ENCODE results near the gene GRK3. TPM values are rescaled to one million over a fixed set of nuclear protein-coding genes. Genes with fewer than 3 reads are reported as not detected.

The GRK3 gene
- total RNA-seq, 1 donor from 2014 or later = 12.4 TPM

DNA sequence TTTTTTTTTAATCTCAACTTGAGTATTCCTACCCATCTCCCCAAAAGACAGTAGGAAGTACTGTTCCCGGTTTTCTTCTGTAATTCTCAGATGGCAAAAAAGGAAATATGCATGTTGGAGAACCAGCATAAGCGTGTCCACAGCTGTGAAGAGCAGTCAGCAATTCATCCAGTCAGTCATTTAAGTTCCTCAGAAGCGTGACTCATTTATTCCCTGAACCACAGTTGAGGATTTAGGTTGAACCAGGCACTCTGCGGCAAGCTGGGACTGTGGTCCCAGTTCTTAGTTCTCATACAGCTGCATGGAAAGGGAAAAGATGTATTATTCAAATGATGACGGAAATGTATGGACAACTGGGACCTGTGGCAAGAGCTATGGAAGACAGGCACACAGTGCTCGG is 116.5 kb downstream of the GRK3 start:
- Mint-ChIP-seq H3K27ac (ENCODE audit: unreplicated experiment) (no peak overlapping the region), H3K4me1 (ENCODE audit: low read depth, unreplicated experiment) (no peaks in the 10 kb centered on the region), H3K9me3 (ENCODE audit: unreplicated experiment) (peaks cover 2% of the 10 kb centered on the region), H3K27me3 (ENCODE audit: unreplicated experiment) (no peaks in the 10 kb centered on the region), H3K4me3 (ENCODE audit: unreplicated experiment) (no peak overlapping the region), H3K36me3 (ENCODE audit: unreplicated experiment) (peaks cover 14% of the 10 kb centered on the region)
- TF ChIP-seq, protein P1, sequence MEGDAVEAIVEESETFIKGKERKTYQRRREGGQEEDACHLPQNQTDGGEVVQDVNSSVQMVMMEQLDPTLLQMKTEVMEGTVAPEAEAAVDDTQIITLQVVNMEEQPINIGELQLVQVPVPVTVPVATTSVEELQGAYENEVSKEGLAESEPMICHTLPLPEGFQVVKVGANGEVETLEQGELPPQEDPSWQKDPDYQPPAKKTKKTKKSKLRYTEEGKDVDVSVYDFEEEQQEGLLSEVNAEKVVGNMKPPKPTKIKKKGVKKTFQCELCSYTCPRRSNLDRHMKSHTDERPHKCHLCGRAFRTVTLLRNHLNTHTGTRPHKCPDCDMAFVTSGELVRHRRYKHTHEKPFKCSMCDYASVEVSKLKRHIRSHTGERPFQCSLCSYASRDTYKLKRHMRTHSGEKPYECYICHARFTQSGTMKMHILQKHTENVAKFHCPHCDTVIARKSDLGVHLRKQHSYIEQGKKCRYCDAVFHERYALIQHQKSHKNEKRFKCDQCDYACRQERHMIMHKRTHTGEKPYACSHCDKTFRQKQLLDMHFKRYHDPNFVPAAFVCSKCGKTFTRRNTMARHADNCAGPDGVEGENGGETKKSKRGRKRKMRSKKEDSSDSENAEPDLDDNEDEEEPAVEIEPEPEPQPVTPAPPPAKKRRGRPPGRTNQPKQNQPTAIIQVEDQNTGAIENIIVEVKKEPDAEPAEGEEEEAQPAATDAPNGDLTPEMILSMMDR (IDR thresholded peaks at IDR 0.05; ENCODE audit: partially characterized antibody, unreplicated experiment) = no peak
- no peak for DNase-seq

DNA sequence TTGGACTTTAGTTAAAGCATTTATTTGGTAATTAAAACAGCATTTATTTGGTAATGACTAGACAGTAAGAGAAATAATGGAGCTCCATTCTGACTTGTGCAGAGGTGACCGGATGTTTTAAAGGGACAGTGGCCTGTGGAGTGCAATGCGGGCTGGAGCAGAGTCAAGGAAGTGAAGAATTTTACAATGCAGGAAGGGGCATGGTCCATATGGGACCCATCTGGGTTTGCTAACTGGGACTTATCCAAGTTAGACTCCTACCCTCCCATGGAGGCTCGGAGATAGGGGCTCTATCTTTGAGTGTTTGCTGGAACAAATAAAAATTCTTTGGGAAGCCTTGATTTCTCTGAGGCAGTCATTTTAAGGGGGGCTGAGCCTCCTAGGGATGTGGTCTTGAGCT is 117.6 kb downstream of the GRK3 start:
- peaks cover 2% of the 10 kb centered on the region for H3K9me3 Mint-ChIP-seq (ENCODE audit: unreplicated experiment)
- H3K4me3 Mint-ChIP-seq (ENCODE audit: unreplicated experiment) = no peak overlapping the region
- TF ChIP-seq, protein P1 (IDR thresholded peaks at IDR 0.05; ENCODE audit: partially characterized antibody, unreplicated experiment) = no peak
- H3K4me1 Mint-ChIP-seq (ENCODE audit: low read depth, unreplicated experiment) = no peaks in the 10 kb centered on the region
- no peak for DNase-seq
- peaks cover 14% of the 10 kb centered on the region for H3K36me3 Mint-ChIP-seq (ENCODE audit: unreplicated experiment)
- H3K27ac Mint-ChIP-seq (ENCODE audit: unreplicated experiment) = no peak overlapping the region
- H3K27me3 Mint-ChIP-seq (ENCODE audit: unreplicated experiment) = no peaks in the 10 kb centered on the region

DNA sequence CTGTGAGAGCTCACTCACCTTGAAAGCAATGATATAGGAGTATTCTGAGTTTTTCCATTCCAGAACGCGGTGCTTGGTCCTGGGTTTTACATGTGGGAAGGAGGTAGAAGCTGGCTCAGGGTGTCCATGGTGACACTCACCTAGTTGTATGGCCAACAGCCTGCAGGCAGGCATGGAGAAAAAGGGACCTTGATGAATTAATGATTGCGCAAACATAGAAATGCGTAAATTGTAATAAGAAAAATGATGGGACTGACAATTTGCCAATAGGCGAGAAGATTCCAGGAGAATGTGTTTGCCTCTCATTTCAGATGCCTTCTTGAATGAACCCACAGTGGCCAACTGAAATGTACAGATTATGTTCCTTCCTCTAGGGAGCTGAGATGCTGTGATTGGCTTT is 124.2 kb downstream of the GRK3 start:
- TF ChIP-seq, protein P1 (IDR thresholded peaks at IDR 0.05; ENCODE audit: partially characterized antibody, unreplicated experiment) = no peak
- H3K27ac Mint-ChIP-seq (ENCODE audit: unreplicated experiment) = no peak overlapping the region
- peaks cover 4% of the 10 kb centered on the region for H3K9me3 Mint-ChIP-seq (ENCODE audit: unreplicated experiment)
- no peak for DNase-seq
- peaks cover 10% of the 10 kb centered on the region for H3K36me3 Mint-ChIP-seq (ENCODE audit: unreplicated experiment)
- no peaks in the 10 kb centered on the region for H3K27me3 Mint-ChIP-seq (ENCODE audit: unreplicated experiment)
- peaks cover 28% of the 10 kb centered on the region for H3K4me1 Mint-ChIP-seq (ENCODE audit: low read depth, unreplicated experiment)
- H3K4me3 Mint-ChIP-seq (ENCODE audit: unreplicated experiment) = no peak overlapping the region

DNA sequence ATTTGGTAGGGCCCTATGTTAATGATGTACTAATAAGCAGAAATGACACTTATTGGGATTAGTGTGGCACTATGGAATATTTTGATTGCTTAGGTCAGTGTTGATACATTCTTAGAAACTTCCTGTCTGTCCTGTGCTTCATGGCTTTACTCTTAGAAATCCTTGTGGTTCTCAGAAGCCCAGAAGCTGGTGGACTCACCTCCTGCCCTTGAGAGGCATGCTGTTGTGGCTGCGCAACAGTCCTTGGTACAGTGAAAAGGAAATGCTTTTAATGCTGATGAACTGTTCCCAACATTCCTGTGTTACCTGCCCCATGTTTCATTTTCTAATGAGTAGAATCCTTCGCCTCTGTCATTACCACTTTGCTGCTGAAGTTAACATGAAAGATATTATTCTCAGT is 125.2 kb downstream of the GRK3 start:
- peaks cover 32% of the 10 kb centered on the region for H3K4me1 Mint-ChIP-seq (ENCODE audit: low read depth, unreplicated experiment)
- H3K27ac Mint-ChIP-seq (ENCODE audit: unreplicated experiment) = no peak overlapping the region
- peaks cover 5% of the 10 kb centered on the region for H3K9me3 Mint-ChIP-seq (ENCODE audit: unreplicated experiment)

DNA sequence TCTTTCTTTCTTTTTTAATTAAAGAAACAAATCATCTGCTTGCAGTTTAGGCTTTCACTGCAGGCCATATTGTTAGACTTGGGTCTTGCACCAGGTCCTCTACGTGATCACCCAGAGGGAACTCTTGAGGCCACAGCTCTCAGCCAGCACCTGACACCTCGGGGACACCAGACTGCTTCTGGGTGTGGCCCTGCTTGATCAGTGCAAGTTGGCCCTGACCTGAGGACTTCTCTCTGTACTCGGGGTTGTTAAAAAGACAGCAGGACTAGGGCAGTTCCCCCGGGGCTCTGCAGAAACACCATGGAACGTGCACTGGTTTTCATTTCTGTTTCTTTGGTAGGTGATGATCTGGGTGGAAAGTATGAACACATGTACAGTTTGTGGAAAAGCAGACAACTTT is 126.3 kb downstream of the GRK3 start:
- Mint-ChIP-seq H3K27ac (ENCODE audit: unreplicated experiment) (peak overlapping the region; percentile 72), H3K27me3 (ENCODE audit: unreplicated experiment) (no peaks in the 10 kb centered on the region), H3K4me3 (ENCODE audit: unreplicated experiment) (peak overlapping the region; percentile 66), H3K36me3 (ENCODE audit: unreplicated experiment) (no peaks in the 10 kb centered on the region), H3K4me1 (ENCODE audit: low read depth, unreplicated experiment) (peaks cover 37% of the 10 kb centered on the region), H3K9me3 (ENCODE audit: unreplicated experiment) (peaks cover 5% of the 10 kb centered on the region)
- TF ChIP-seq, protein P1 (IDR thresholded peaks at IDR 0.05; ENCODE audit: partially characterized antibody, unreplicated experiment) = no peak
- DNase-seq = no peak

More for the DNA sequence above, 125.2 kb downstream of the GRK3 start:
- Mint-ChIP-seq H3K36me3 (ENCODE audit: unreplicated experiment) (peaks cover under 1% of the 10 kb centered on the region), H3K27me3 (ENCODE audit: unreplicated experiment) (no peaks in the 10 kb centered on the region), H3K4me3 (ENCODE audit: unreplicated experiment) (no peak overlapping the region)
- TF ChIP-seq, protein P1 (IDR thresholded peaks at IDR 0.05; ENCODE audit: partially characterized antibody, unreplicated experiment) = no peak
- DNase-seq = no peak
